Middle frontal gyrus (tissue), 1 donor: Measurements from ENCODE around the gene BBS9.

Experiments used
- DNase-seq: peaks from one replicate; pipeline ENCODE4 v3.0.0-alpha.2; 2015; ENCODE audit warnings: low spot score; ENCODE audit errors: extremely low spot score

Gene BBS9

DNA sequence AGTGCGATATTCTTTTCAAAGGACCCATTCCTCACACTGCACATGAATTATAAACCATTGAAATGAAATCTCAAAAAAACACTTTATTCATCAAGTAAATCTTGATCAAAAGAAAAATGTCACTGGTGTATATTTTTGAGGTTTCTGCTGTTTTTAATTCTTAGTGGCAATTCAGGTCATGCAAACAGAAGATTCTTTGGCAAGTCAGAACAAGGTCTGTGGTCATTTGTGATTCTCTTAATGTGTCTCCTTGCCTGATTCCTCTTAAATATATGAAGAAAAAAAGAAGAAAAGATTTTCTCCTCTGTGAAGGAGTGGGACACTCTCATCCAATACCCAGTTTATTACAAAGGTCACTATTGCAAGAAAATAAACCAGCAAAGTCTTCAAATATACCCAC lies 467.8 kb downstream of the BBS9 start:
- DNase-seq, result no peak

DNA sequence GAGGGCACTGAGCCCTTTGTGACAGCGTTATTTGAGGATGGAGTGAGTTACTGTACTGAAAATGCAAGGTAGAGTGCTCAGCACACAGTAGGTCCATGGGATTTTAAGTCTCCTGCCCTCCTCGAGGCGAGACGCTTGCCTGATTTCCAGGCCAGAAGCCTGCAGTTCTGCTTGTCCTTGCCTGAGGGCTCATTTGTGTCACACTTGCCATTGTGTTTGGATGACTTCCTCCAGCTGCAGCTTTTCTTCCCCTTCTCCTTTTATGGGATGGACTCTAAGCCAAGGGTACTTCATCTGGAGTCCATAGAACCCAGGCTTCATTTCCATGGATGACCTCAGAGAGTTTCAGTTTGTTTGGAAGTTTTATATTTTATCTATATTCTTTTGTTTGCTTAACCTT lies 471.7 kb downstream of the BBS9 start:
- DNase-seq, result no peak

DNA sequence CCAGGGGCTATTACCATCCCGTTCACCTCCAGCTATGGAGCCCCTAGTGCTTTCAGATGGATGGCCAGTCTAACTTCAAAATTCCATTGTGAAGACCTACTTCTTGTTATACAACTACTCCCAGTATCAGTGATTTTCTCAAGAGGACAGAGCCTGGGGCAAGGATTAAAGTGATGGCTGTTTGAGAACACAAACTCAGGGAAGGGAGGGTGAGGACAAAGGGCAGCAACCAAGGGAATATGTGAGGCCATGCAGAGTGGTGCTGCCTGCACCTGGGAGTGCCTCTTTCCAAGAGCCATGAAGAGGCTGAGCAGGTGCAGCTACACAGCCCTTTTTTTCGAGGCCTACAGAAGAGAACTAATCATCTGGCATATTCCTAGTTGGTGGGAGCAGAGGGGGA lies 472.5 kb downstream of the BBS9 start:
- no peak for DNase-seq

DNA sequence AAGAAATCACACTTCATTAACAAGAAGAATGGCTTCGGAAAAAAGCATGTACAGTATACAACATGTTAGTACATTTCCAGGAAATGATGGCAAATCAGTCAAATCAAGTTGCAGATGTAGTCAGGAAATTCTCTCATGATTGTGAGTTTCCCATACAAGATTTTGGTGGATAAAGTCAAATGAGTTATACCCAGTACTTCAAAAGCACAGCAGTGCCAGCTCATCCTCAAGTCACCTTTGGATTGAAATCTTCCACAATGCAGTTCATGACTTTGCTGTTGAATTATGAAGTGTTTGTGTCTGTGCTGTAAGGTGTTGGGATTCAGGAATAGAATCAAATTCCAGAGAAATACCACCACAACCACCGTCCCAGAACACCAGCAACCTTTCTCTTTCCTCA lies 474.7 kb downstream of the BBS9 start:
- DNase-seq, result no peak

DNA sequence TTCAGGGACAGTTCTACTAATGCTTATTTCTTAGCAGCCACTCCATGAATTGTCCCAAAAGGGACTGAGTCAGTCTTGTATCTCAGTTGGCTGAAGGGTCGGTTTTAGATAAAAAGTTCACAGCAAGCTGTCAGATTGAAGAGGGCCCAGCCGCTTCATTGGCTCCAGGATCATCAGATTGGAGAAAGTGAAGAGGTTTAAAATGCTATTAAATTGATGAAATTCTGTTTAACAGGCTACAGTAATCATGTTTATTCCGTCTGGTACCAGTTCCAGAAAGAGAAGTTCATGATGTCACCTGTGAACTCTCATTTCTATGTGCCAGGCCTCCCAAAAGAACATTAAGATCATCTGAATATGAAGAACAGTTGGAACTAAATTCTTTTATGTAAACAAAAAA lies 481.6 kb downstream of the BBS9 start:
- DNase-seq, result no peak

DNA sequence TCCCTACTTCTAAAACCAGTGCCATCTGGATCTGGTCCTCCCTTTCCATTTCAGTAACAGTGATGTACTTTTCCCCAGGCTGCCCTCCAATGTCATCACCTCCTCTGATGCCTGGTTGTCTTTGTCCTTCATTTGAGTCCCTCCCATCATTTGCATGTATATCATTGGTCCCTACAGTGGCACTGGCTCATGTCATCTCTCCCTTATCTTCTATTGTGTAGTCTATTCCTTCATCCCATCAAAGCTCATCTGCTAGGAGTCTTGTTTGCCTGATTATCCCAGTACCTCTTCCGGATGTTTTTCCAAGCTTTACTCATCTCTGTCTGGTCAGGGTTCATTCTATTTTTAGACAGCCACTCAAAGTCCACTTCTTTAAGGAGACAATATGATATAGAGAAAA lies 483.1 kb downstream of the BBS9 start:
- DNase-seq, result no peak

DNA sequence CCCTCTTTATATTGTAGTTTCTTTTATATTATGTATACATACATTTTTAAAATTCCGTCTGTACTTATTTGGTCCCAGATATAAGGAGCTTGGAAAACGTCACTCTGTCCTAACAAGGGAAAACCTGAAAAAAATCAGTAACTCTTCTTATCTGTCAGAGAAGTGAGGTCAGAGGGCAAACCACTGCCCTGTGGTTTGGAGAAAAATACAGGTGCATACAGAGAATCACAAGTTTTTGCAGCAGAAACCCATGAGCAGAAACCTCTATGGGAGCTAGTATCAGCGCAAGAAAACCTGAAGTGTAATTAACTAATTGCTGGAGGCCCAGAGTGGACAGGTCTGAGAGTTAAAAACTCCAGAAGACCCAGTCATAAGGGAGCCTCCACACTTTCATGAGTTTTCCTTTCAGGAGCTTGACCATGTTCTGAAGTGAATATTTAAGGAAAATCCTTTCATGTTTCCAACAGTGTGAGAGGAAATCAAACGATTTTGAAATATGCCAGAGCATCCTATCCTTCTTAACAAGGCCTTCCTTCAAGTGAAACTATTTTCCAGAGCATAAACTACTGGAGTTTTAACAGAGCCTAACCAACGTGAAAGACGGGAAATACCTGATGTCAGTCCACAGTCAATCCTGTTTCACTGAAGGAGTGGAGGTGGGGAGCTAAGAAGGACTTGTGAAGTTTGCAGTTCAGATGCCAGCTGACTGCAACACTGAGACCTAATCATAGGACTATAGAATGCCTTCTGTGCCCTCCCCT lies 485.2 kb downstream of the BBS9 start:
- DNase-seq, result no peak

DNA sequence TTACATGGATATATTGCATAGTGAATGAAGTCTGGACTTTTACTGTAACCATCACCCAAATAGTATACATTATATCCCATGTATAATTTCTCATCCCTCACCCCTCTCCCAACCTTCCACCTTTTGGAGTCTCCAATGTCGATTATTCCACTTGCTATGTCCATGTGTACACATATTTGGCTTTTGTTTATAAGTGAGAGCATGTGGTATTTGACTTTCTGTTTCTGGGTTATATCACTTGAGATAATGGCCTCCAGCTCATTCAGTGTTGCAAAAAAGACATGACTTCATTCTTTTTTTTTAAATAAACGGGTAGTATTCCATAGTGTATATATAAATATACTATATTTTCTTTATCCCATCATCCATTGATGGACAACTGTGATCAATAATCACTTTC lies 487.4 kb downstream of the BBS9 start:
- no peak for DNase-seq

DNA sequence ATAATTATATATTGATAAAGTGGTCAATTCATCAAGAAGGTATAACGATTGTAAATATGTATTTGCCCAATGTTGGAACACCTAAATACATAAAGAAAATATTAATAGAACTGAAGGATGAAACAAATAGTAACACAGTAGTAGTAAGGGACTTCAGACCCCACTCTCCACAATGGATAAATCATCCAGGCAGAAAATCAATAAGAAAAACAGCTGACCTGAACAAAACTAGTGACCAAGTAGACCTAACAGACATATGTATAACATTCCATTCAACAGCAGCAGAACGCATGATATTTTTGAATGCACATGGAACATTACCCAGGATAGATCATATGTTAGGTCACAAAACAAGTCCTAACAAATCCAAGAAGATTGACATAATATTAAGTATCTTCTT lies 489.9 kb downstream of the BBS9 start:
- no peak for DNase-seq

DNA sequence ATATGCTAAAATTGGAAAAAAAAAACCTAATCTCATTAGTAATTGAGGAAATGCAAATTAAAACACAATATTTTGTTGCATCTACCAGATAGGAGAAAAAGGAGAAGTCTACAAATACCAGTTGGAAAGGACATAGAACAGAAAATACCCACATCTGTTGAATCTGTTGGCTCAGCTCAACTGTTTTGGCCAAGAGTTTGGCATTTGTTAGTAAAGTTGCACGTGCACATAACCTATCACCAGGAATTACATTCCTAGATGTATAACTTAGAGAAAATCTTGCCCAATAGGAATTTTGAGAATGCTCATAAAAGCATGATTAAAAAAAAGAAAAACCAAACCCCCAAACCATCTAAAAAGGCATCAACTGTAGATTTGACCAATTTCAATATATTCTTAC lies 493.9 kb downstream of the BBS9 start:
- DNase-seq, result no peak

DNA sequence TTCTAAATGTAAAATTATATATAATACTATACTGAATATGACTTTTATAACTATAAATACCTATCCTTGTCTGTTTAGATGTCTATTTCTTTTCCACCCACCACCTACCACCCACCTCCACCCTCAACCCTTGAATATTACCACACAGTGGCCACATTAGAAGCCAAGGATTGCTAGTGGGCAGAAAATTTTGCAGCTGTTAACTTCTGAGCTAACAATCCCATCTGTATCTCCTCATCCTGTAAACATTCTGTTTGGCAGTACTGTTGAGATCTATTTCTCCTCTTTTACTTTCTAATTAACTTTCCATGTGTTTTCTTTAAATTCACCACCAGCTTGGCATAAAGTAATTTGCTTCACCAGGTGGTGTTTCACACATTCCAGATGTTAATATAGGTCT lies 494.9 kb downstream of the BBS9 start:
- no peak for DNase-seq

DNA sequence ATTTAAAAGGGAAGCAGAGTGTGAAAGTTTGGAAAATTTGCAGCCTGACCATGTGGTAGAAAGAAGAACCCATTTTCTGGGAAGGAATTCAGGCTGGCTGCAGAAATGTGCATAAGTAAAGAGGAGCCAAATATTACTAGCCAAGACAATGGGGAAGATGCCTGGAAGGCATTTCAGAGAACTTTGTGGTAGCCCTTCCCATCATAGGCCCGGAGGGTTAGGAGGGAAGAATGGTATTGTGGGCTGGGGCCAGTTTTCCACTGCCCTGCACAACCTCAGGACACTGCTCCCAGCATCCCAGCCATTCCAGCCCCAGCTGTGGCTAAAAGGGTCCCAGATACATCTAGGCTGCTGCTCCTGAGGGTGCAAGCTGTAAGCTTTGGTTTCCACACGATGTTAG lies 497.5 kb downstream of the BBS9 start:
- no peak for DNase-seq

DNA sequence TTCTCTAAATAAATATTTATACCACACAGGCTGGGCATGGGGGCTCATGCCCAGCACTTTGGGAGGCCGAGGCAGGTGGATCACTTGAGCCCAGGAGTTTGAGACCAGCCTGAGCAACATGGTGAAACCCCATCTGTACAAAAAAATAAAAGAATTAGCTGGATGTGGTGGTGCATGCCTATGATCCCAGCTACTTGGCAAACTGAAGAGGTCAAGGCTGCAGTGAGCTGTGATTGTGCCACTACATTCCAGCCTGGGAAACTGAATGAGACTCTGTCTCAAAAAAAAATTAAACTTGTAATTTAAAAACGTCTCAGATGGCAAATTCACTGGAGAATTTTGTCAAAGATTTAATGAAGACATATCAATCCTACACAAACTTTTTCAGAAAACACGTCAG lies 498.4 kb downstream of the BBS9 start:
- DNase-seq, result no peak

DNA sequence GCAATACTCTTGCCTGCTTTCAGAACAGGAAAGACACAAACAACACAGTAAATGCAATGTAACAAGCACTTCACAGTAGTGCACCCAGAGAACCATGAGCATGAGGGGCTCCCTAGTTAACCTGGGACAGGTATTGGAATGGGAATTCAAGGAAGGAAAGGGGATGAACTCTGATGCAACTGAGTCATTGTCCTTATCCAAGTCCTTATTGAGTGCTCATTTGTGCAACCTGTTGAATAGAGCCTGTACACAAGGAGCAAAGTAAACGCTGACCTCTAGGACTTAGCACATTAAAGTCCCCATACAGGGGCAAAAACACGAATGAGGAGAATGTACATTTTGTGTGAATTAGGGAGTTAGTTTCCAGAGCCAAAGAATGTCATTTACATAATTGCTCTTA lies 499.5 kb downstream of the BBS9 start:
- DNase-seq, result no peak

DNA sequence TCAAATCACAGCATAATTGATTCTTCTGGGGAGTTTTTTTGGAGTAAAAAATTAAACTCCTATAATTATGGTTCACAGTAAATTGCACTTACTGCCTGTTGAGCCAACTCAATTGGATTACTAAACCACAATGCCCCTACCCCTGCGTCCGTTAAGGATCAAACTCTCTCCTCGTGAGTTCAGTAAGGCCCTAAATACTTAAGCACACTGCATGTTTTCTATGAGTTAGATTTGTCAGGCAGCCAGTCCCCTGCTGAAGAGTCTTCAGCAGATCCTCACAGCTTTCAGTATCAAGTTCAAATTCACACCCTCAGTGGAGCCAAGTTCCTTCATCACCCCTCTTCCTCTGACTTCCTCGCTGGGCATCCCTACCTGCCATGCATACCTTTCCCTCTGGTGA lies 501.0 kb downstream of the BBS9 start:
- DNase-seq, result no peak

DNA sequence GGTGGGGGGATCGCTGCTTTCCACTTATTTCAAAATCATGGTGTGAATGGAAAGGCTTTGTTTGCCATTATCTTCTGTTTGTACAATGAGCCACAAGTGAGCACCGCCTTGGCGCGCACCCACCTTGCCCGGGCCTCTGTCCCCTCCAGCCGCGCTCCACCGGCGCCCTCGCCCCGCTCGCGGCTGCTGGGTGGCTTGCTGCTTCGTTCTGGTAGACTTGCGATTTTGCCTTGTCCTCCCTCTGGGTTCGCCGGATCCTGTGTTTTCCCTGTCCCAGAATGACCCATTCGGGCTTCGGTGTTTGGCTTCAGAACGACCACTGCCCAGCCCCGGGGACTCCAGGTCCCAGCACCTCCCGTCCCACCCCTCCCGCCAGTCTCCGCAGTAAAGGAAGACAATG lies 503.0 kb downstream of the BBS9 start:
- DNase-seq, result no peak

DNA sequence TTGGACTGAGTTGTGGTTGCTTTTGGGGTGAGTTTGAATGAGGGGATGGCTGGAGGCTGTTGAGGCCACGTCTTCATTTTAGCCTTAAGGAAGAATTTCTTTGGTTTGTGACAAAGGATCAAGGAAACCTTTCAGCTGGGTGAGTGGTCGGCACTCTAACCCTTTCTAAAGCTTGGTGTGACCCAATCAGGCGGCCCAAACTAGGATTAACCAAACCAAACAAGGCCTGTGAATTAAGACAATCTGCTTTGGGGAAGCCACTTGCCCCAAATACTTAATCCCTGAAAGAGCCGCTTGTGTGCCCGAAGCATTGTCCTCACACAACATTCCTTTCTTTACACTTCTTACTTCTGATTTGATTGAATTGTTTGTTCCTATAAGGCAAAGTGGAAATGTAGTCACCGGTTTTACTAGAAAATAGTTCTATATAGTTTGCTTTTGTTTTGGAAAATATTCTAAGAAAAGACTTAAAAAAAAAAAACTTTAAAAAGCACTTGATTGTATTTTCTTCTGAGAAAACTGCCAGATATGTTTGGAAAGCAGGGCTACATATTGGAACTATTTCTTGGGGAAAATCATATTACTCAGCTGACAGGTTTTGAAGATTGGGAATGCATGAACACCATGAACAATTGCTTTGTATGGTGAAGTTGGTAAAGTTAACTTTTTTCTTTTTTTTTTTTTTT lies 503.6 kb downstream of the BBS9 start:
- DNase-seq, result no peak

DNA sequence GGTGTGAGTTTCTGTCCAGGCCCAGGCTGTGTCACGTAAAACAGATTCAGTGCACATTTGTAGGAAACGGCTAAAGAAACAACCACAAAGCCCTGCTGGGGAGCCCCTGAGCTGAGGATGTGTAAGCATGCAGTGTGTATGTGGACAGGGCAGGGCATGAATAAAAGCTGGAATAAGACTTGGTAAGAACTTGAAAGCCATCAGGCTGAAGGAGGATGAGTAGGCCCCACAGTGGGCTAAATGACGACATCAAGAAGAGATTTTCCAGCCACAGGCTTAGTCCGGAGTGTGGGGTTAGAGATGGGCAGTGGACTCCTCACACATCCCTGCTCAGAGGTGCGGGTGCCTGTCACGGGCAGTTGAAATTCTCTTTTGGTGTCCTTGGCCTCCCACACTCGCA lies 505.2 kb downstream of the BBS9 start:
- no peak for DNase-seq

DNA sequence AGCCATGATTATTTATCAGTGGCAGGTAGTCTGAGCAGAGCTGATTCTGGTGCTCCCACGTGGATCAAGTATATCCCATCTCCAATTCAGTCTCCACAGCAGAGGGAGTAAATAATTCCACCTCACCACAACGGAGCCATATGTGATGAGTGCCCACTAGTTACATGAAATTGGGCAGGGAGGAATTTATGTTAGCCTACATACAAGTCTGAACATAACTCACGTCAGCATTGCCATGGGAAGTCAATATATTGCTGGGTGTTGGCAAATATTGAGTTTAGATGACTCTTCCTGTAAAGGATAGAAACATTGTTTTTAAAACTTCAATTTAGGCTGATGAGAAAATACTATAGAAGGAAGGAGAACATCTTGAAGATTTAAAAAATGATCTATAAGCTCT lies 507.0 kb downstream of the BBS9 start:
- no peak for DNase-seq

DNA sequence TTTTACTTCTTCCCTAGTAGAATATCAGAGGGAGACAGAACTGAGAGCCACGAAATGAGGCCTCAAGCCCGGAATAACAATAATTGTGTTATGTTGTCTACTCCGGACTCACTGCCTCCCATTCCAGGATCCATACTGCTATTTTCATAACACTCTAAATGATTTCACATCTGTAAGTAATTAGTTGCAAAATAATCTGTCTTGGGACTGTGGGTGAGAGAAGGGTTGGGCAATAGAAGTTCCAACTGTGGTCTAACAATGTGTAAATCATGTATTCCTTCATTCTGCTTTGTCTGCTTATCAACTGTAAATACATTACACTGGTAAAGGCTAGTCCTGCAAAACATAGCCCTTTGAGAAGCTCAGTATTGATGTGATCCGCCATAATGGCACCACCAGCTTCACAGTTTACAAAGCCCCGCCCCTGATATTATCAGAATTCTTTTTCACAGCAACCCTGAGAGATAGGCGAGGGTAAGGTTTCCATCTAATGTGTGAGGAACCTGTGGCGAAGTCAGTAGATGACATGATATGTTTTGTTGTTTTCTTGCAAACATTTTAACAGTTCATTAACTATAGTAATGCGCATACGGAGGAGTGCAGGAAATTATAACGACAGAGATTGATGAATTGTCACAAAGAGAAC lies 510.3 kb downstream of the BBS9 start:
- DNase-seq, result no peak

DNA sequence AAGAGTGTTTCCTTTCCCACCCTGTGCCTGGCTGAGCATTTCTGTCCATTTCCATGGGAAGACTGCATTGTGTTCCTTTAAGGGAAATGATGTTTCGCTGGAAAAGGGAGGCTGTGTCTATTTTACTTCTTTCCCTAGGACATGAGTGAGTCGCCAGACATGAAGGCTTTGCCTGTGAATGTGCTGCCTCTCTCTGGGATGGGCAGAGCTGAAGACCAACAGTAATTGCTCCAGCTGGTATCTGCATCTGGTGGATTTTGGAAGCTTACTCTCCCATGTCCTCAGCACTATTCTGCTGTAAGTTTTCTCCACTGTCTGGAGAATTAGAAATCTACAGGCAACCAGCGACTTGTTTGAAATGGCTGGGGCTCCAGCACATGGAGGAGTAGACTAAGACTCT lies 511.4 kb downstream of the BBS9 start:
- no peak for DNase-seq

DNA sequence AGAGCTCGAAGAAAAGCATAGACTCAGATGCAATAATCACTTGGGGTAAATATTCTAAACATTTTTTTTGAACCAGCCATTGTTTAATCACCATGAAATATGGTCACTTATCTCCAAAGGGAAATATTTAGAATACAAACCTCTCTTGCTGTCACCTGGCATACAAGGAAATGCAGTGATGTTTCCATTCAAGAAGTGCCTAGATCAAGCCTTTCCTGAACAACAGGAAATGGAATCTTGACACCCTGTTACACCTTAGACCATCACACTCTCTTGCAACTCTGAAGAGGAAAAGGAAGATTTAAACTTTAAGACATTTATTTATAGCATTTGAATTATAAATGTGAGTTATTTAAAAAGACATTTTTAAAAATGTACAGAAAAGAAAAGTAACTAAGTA lies 512.9 kb downstream of the BBS9 start:
- DNase-seq, result no peak

DNA sequence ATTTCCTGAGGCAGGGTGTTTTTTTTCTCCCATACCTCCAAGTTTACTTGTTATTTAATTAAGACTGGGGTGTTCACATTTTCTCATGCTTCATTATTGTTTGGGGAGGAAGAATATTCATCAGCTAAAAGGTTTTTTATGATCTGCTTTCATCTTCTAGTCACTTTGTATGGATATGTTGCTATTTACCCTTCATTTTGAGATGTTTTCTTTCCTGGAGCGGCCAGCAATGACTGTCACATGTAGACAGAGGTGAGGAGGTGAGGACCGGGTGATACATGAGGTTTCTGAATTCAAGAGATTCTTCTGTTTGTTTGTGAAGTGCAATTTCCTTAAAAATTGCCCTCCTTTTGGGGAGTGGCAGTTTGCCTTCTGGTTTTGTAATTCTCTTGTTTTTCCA lies 514.2 kb downstream of the BBS9 start:
- no peak for DNase-seq
